ENCODE data around the gene SERPINB11.
"Not testable (repeated sequence)": the region's sequence is repeated elsewhere in the genome, so short reads cannot be mapped to it uniquely, and the experiment has no call there.

The SERPINB11 gene

DNA sequence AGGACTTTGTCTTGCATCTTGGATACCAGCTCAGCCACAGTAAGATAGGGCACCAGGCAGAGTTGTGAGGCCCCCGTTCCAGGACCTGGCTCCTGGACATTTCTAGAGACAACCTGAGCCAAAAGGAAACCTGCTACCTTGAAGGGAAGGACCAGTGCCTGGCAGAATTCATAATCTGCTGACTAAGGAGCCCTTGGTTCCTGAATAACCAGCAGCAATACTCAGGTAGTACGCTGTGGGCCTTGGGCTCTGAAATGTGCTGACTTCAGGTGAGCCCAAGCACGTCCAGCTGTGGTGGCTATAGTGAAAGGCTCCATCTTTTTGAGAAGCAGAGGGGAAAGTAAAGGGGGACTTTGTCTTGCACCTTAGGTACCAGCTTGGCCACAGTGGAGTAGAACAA is 28.5 kb downstream of the SERPINB11 start:
- no peak for DNase-seq

DNA sequence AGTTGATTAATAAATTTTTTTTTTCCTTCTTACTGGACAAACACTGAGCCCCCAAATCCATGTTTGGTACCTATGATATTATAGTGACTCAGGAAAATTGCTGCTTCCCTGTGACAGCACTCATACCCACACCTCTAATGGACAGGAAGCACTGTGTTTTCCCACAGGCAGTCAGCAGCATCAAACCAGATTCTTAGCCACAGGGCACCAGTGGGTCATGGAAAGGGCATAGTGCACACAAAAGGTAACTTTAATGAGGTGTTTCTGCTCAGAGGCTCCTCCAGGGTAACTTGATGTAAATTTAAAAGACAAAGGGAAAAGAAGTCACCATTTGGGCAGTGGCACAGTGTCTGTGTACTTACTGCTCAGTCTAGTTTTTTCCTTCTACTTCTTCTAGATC is 34.1 kb downstream of the SERPINB11 start:
- peak; percentile 39 for DNase-seq

DNA sequence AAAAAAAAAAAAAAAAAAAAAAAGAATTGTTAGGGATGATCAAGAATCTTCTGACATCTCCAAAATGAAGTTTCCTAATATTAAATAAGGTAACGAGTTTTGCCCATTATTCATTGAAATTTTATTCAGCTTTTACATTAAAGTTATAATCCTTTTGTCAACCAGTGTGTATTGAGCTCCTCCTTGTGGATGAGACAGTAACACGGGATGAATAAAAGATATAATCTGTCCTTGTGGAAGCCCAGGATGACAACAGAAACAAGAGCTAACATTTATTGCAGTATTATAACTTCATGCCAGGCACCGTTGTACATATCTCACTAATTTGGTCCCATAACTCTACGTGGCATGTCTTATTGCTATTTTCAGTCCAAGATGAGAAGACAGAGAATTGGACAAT is 39.0 kb downstream of the SERPINB11 start:
- DNase-seq, result peak; percentile 65

DNA sequence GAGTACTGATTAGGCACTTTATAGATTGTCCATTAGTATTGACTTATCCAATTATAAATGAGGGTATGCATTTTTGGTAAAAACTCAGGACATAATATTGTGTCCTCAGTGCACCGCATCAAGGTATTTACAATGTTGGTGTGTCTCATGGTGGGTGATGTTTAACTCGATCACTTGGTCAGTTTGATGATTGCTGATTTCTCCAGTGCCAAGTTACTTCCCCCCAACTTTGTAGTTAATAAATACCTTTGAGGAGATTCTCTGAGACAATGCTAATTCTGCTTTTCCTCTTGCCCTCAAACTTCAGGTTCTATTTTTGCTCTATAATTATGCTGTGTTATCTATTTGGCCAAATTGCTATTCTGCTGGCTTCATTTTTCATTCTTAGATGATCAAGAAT is 44.2 kb downstream of the SERPINB11 start:
- DNase-seq, result no peak

DNA sequence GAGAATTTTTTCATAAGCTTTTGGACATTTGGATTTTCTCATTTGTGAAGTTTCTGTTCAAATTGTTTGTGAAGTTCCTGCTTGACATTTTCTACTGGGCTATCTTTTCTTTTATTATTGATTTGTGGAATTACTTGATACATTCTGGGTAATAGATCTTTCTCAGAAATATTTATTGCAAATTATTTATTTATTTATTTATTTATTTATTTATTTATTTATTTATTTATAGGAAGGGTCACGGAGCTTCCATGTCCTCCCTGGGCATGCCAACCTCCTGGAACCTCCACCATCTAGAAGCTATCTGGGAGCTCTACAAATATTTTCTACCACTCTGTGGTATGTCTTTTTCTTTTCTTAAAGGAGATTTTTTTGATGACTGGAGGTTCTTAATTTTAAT is 46.7 kb downstream of the SERPINB11 start:
- no peak for DNase-seq

GRCh38 chr18:63752636-63753035 is 49.9 kb downstream of the SERPINB11 start:
- no peak for DNase-seq

GRCh38 chr18:63753676-63754075 is 50.9 kb downstream of the SERPINB11 start:
- no peak for DNase-seq

DNA sequence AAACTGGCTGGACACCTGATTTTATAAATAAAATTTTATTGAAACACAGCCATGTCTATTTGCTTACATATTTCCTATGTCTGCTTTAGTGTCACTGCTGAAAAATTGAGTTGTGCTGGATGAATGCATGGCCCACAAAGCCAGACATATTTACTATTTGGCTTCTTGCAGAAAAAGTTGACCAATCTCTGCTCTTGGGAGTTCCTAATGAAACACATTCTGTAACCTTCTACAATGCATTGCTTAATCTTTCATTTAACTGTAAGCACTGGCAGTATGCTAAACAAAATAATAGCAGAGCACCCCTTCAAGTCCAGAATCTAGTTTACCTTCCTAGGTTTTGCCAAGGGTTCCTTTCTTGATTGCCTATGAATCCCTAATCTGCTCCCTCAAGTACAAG is 54.8 kb downstream of the SERPINB11 start:
- DNase-seq, result no peak

GRCh38 chr18:63758615-63759240 is 56.0 kb downstream of the SERPINB11 start:
- peak; percentile 47 for DNase-seq

DNA sequence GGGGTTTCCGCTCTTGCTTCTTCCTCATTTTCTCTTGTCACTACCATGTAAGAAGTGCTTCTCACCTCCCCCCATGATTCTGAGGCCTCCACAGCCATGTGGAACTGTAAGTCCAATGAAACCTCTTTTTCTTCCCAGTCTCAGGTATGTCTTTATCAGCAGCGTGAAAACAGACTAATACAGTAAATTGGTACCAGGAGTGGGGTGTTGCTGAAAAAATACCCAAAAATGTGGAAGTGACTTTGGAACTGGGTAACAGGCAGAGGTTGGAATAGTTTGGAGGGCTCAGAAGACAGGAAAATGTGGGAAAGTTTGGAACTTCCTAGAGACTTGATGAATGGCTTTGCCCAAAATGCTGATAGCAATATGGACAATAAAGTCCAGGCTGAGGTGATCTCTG is 57.0 kb downstream of the SERPINB11 start:
- DNase-seq, result not testable (repeated sequence)

DNA sequence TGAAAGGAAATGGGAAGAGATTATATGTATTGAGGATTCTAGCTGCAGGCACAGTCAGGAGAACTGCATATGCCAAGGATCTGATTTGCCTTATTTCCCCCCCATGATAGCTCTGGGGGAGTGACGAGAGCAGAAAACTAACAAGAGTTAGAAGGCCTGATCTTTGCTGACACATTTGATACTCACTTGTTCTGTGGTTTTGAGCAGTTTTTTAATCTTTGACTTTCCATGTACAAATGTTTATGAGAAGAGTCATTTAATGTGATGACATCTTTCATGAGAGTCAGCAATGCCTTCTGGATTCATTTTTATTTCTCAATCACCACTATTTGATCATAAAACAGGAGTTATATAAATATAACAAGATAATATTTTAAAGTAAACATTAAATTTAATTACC is 59.8 kb downstream of the SERPINB11 start:
- no peak for DNase-seq

GRCh38 chr18:63763831-63764600 is 61.3 kb downstream of the SERPINB11 start:
- DNase-seq, result no peak

GRCh38 chr18:63765837-63766236 is 63.1 kb downstream of the SERPINB11 start:
- DNase-seq, result no peak
